NCI-H524 treated with DMSO at 0.1 percent for 48 hours (cell line): ENCODE data around the gene F8A3.
"Not testable (repeated sequence)": the region's sequence is repeated elsewhere in the genome, so short reads cannot be mapped to it uniquely, and the experiment has no call there.

Source experiments
- DNase-seq: peaks from one replicate; lab custom pipeline; 2025; lab: John Stamatoyannopoulos, UW

Gene F8A3

DNA sequence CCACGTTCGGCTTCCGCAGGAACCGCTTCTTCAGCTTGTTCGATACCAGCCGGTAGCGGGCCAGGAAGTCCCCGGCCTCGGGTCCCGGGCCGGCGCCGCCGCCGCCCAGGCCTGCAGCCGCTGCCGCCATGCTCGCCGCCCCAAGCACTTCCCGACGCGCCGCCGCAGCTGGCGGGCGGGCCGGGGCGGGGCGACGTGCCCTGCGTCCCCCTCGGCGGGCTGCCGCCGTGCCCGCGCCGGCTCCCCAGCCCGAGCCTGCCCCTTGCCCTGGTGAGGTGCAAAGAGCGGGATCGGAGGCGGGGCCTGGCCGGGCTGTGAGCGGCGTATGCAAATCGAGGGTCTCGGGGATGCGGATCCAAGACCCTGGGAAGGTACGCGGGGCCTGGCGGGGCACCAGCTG, at the start of gene F8A3:
F8A3 (minus strand) TSS at position 150 of the 400 bp plus-strand sequence; CDS start at position 130, 20 bp downstream.
- DNase-seq: not testable (repeated sequence)

DNA sequence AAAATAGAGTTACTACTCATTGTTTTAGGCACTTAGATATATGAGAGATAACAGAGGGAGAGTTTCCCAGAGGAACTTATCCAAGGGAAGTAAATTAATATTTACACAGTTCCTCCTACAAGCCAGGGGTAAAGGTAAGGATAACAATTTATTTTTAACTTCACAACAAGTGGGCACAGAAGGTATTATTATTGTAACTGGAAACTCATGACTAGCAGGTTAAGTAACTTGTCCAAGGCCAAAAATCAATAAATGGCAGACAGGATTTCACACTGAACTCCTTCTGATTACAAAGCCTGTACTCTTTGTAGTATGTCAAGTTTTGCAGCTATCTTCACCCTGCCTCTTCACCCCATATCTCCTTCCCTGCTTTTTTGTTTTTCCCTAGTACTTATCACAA, 46.9 kb upstream of the F8A3 start:
- no peak for DNase-seq

DNA sequence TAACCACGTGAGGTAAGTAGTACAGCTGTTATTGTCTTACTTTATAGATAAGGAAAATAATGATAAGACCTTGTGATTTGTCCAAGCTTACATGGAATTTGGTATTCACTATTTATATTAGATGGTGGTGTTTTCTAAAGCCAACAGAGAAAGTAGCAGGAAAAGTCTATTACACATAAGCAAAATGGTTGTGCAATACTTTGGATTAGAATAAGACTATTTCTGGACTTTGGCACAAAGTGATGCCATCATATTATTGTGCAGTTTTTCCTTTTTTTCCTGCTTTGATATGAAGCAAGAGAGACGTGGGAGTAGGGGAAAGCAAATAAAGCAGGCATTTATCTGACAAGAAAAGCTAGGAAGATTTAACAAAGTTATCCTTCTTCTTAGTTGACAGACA, 36.7 kb upstream of the F8A3 start:
- not testable (repeated sequence) for DNase-seq

DNA sequence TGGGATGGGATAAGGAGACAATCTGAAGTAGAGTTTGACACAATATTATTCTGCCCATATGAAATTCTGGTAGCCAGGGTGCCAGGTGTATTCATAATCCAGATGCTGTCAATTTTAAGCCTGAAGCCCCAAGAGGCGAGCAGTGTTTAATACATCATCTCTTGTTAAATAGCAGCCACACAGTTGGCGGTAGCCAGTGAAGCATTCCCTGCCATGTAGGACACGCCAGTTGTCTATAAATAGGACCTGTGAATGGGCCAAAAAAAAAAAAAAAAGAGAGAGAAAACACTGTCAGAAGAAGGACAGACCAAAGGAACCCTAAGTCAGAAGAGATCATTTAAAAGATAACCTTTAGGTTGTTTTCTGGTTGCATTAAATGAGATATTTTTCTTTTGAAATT, 33.0 kb upstream of the F8A3 start:
- DNase-seq: not testable (repeated sequence)

DNA sequence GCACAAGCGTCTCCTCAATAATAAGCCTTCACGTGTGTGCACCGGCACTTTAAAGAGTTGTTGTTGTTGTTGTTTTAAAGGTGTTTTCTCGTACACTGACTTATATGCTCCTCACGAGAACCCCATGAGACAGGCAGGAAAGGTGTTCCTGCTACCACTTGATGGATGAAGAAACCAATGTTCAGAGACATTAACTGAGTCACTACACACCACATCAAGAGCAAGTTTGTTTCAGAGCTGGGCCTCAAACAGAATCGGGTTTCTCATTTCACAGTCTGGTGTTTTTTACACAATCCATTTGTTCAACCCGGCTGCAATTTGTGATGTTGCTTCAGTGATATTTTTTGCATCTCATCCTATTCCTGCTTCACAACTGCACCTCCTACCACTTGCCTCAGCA, 18.7 kb upstream of the F8A3 start:
- not testable (repeated sequence) for DNase-seq

DNA sequence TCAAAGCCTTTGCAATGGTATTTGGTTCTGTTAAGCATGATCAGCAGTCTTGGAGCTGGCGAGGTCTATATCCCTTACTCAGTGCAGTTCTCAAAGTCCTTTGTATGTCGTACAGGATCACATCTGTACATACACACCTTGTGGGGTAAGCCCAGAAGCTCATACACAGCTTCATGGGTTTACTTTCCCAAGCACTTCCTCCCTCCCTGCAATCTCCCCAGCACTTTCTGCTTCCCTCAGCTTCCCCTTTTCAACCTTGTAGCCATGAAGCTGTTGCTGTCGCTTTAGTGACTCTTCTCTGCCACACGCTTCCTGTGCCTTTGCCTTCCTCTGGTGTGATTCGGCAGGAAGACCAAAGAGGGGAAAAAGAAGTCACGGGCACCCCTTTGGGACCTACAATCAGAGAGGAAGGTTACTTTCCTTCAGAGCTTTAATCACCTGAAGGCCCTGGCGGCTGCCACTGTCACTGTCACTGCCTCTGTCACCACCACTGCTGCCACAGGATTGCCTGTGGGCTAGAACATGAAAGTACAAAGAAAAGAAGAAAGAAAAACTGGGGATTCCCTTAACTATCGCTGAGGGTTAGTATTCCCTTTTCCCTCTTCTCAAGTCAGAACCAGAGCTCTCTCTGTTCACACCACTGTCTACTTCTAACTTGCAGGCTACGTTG, 8.0 kb upstream of the F8A3 start:
- not testable (repeated sequence) for DNase-seq

DNA sequence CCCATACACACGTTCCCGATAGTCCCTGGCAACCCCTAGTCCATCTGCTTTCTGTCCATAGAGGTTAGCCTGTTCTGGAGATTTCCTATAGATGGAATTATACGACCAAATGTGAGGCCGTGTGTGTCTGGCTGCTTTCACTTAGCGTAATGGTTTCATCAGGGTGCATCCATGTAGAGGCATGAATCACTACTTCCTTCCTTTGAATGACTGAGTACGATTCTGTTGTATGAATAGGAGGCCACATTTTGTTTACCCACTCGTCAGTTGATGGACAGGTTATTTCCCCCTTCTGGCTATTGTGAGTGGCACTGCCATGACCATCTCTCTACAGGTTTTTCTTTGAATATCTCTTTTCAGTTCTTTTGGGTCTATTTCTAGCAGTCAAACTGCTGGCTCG, 2.1 kb upstream of the F8A3 start:
- not testable (repeated sequence) for DNase-seq

DNA sequence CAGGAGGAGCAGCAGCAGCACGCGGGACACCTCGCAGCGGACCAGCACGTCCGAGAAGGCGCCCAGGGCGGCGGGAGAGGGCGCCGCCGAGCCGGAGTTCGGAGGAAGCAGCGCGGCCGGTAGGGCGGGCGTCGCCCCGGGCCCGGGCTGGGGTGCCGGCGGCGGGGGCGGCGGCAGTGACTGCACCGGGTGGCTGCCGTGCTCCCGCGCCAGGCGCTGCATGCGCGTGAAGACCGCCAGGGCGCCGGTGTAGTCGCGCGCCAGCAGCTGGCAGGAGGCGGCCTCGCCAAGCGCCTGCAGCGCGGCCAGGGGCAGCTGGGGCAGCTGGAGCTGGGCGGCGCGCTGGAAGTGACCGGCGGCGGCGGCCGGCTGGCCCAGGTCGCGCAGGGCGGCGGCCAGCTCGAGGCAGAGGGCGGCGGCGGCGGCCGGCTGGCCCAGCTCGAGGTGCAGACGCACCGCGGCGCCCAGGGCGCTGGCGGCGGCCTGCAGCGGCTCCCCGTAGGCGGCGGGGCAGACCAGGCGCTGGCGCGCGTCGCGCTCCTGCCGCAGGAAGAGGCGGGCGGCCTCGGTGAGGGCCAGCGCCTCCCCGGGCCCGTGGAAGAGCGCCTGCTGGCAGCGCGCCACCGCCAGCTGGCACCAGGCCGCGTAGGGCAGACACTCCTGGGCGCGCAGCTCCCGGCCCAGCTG, 516 bp downstream of the F8A3 start:
- DNase-seq: not testable (repeated sequence)

DNA sequence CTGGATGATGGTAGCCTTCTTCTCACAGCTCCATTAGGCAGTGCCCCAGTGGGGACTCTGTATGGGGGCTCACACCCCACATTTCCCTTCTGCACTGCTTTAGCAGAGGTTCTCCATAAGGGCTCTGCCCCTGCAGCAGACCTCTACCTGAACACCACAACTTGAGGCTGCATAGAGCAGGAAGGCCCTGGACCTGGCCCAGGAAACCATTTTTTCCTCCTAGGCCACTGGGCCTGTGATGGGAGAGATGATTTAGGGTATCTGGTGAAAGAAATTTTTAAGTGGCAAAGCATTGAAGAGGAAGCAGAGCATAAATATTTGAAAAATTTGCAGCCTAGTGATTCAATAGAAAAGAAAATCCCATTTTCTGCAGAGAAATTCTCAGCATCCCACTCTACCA, 17.3 kb downstream of the F8A3 start:
- DNase-seq: no peak

DNA sequence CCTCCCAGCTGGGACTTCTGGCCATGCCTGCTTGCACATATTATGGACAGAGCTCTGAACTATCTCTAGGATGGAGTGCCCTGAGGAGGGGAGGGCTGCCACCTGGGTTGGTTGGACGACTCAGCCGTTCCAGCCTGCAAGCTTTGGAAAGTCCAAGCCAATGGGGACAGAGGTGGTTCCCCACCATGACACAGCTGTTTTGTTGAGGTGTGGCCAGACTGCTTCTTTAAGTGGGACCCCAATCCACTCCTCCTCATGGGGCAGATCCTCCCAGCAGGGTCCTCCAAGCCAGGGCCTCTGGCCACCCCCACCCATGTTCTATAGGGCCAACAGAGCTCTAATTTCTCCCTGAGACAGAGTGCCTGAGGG, 22.7 kb downstream of the F8A3 start:
- no peak for DNase-seq

DNA sequence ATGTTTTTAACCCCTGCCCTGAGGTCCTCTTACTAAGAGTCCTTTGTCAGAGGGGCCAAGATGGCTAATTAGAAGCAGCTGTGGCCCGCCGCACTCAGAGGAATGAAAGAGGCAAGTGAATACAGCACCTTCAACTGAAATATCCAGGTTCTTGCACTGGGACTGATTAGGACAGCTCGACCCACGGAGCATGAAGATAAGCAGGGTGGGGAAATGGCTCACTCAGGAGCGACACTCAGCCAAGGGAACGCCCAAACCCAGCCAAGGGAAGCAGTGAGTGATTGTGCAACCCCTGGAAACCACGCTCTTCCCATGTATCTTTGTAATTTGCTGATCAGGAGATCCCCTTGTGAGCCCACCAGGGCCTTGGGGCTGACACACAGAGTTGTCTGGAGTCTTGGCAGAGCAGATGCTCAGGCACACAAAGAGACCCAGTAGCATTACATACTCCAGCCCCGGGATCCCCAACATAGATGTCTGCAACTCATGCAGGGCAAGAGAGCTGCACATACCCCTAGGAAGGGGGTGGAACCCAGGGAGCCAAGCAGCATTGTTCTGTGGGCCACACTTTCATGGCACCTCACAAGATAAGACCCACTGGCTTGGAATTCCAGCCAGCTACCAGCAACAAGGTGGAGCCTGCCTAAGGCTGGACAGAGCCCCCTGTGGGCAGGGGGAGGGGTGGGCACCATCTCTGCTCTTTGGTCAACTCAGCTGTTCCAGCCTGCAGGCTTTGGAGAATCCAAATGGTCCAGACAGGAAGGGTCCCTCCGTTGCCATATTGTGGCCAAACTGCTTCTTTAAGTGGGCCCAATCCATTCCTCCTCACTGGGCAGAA, 23.3 kb downstream of the F8A3 start:
- no peak for DNase-seq

DNA sequence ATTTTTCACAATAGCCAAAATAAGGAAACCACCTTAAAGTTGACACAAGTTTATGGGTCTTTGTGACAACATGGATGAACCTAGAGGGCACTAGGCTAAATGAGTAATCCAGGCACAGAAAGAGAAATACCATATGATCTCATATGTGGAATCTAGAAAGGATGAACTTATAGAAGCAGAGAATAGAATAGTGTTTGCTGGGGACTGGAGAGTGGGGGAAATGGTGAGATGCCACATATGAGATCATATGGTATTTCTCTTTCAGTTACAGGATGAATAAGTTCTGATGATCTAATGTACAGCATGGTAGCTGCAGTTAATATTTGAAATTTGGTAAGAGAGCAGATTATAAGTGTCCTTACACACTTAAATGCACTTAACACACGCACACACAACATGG, 40.7 kb downstream of the F8A3 start:
- no peak for DNase-seq
